Lung (tissue), 12 donors: Measurements from ENCODE around the gene RGS7. TPM values are rescaled to one million over a fixed set of nuclear protein-coding genes. Genes with fewer than 3 reads are reported as not detected.

ENCODE experiments used
- ATAC-seq: fragments of 200-7000 bp; cut with Tn5 transposase; one replicate; pipeline ENCODE4 v1.9.1; 2020; ENCODE audit warnings: moderate number of reproducible peaks; ENCODE audit not compliant: insufficient read depth, low FRiP score
- DNase-seq, 3 donors: peaks; one replicate each; pipeline ENCODE4 v3.0.0-alpha.2; 2013 to 2017
- H3K27ac ChIP-seq, 2 donors: one replicate each; pipeline ENCODE4 v1.5.1; 2013; ENCODE audit warnings: mild to moderate bottlenecking in 2 of 2, moderate library complexity in 2 of 2, control low read depth in 1 of 2, inconsistent platforms in 1 of 2, low read depth in 1 of 2, low read length in 1 of 2
- H3K27me3 ChIP-seq, 3 donors: one replicate each; pipeline ENCODE4 v1.5.1; 2013; ENCODE audit warnings: low read length in 2 of 3; ENCODE audit not compliant: control insufficient read depth in 3 of 3, insufficient read depth in 3 of 3
- H3K36me3 ChIP-seq, 4 donors: one replicate each; pipeline ENCODE4 v1.5.1; 2013; ENCODE audit warnings: low read length in 4 of 4, mild to moderate bottlenecking in 1 of 4, moderate library complexity in 1 of 4; ENCODE audit not compliant: control insufficient read depth in 4 of 4, insufficient read depth in 4 of 4
- H3K4me1 ChIP-seq, 5 donors: one replicate each; pipeline ENCODE4 v1.5.1; 2013; ENCODE audit warnings: low read length in 5 of 5, mild to moderate bottlenecking in 2 of 5, moderate library complexity in 1 of 5; ENCODE audit not compliant: control insufficient read depth in 5 of 5, insufficient read depth in 5 of 5
- H3K4me3 ChIP-seq: one replicate; pipeline ENCODE4 v1.5.1; 2013; ENCODE audit warnings: mild to moderate bottlenecking, control low read depth, moderate library complexity
- H3K9ac ChIP-seq, 2 donors: one replicate each; pipeline ENCODE4 v1.5.1; 2013; ENCODE audit warnings: low read length in 2 of 2, control low read depth in 1 of 2; ENCODE audit not compliant: insufficient read depth in 1 of 2
- H3K9me3 ChIP-seq, 4 donors: one replicate each; pipeline ENCODE4 v1.5.1; 2013; ENCODE audit warnings: low read length in 3 of 4, mild to moderate bottlenecking in 1 of 4, moderate library complexity in 1 of 4; ENCODE audit not compliant: control insufficient read depth in 4 of 4, insufficient read depth in 3 of 4
- WGBS, 2 donors: extraction: QIAGEN DNeasy Blood & Tissue Kit; methylation state at CpG; one replicate each; pipeline ENCODE4 v1.1.7; 2013; 5-methylcytosine and 5-hydroxymethylcytosine counted together
- polyA plus RNA-seq, 2 donors: library from polyadenylated mRNA; stranded (reverse); fragments of 200-250 nt; gene quantifications; one replicate each; pipeline ENCODE4 v1.2.1, GENCODE V29; 2013
- total RNA-seq, 2 donors: library from RNA; depleted of rRNA in 1 of 2; stranded (reverse); fragments of >200 nt in 1 of 2; gene quantifications; one replicate each; pipeline ENCODE4 v1.2.1, GENCODE V29; 2014 to 2021
- TF ChIP-seq, protein P1 (sequence below): IDR thresholded peaks from 2 replicates; pipeline ENCODE4 v1.5.1; 2012; ENCODE audit warnings: mild to moderate bottlenecking; ENCODE audit errors: control extremely low read depth, extremely low read depth
- donor health status: control.
- donor health status: control.
- donor health status: Bipolar disorder and iron deficiency.
- donor health status: healthy.
- donor health status: DM: yes; HTN: yes; CAD: no.

Gene RGS7
- total and polyA plus RNA-seq, 4 donors: 0.06 to 0.25 (median 0.08) TPM; not detected in 1

DNA sequence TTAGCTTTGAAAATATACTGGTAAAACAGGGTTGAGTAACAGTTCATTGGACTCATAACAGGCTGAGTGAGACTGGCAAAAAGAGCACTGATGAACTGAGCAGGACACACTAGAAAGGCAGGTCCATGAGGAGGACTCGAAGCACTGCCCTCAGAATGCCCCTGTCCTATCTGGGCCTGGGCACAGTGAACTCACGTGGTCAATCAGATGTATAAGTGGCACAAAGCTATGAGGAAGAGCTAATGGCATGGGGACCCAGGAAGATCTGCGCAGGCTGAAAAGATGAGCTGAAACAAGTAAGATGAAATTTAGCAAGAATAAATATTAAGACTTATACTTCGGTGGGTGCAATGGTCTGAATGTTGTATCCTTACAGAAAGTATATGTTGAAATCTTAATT is 9.2 kb upstream of the RGS7 start:
- Histone ChIP-seq H3K4me1 (no peaks in the 10 kb centered on the region), H3K36me3 (no peaks in the 10 kb centered on the region), H3K4me3 (no peak overlapping the region), H3K9me3 (peaks cover 0 to 2% (median 0%) of the 10 kb centered on the region in 4 donors), H3K27me3 (no peaks in the 10 kb centered on the region), H3K27ac (no peak overlapping the region), H3K9ac (no peak overlapping the region)
- ATAC-seq (no peak), DNase-seq (no peak)
- TF ChIP-seq, protein P1, sequence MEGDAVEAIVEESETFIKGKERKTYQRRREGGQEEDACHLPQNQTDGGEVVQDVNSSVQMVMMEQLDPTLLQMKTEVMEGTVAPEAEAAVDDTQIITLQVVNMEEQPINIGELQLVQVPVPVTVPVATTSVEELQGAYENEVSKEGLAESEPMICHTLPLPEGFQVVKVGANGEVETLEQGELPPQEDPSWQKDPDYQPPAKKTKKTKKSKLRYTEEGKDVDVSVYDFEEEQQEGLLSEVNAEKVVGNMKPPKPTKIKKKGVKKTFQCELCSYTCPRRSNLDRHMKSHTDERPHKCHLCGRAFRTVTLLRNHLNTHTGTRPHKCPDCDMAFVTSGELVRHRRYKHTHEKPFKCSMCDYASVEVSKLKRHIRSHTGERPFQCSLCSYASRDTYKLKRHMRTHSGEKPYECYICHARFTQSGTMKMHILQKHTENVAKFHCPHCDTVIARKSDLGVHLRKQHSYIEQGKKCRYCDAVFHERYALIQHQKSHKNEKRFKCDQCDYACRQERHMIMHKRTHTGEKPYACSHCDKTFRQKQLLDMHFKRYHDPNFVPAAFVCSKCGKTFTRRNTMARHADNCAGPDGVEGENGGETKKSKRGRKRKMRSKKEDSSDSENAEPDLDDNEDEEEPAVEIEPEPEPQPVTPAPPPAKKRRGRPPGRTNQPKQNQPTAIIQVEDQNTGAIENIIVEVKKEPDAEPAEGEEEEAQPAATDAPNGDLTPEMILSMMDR: no peak
- 86 to 89% methylated on average over 4 of the region's 4 CpGs for WGBS, 2 donors

DNA sequence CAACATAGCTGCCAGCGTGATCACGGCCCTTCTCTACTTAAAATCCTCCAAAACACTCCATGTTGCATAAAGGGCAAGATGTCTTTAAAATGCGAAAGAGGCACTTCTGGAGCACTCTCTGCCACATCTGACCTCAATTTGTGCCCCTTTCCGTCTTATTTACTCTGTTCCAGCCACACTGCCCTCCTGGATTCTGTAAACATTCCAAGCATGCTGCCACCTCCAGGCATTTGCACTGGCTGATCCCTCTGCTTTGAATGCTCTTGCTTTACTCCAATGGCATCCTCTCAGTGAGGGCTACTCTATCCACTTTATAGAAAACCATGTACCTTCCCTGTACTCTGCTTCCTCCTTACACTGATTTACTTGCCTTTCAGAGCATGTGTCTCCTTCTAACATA is 5.3 kb upstream of the RGS7 start:
- H3K36me3 ChIP-seq: no peaks in the 10 kb centered on the region
- peaks cover 0 to 2% (median 0%) of the 10 kb centered on the region in 4 donors for H3K9me3 ChIP-seq
- no peak overlapping the region for H3K4me3 ChIP-seq
- 54 to 74% methylated on average over 4 of the region's 4 CpGs for WGBS, 2 donors
- H3K27ac ChIP-seq: no peak overlapping the region
- H3K9ac ChIP-seq: no peak overlapping the region
- DNase-seq (no peak), ATAC-seq (peak; percentile 53)
- H3K27me3 ChIP-seq: peaks cover 0 to 14% (median 0%) of the 10 kb centered on the region in 3 donors
- TF ChIP-seq, protein P1: no peak
- peaks cover 0 to under 1% (median 0%) of the 10 kb centered on the region in 5 donors for H3K4me1 ChIP-seq

DNA sequence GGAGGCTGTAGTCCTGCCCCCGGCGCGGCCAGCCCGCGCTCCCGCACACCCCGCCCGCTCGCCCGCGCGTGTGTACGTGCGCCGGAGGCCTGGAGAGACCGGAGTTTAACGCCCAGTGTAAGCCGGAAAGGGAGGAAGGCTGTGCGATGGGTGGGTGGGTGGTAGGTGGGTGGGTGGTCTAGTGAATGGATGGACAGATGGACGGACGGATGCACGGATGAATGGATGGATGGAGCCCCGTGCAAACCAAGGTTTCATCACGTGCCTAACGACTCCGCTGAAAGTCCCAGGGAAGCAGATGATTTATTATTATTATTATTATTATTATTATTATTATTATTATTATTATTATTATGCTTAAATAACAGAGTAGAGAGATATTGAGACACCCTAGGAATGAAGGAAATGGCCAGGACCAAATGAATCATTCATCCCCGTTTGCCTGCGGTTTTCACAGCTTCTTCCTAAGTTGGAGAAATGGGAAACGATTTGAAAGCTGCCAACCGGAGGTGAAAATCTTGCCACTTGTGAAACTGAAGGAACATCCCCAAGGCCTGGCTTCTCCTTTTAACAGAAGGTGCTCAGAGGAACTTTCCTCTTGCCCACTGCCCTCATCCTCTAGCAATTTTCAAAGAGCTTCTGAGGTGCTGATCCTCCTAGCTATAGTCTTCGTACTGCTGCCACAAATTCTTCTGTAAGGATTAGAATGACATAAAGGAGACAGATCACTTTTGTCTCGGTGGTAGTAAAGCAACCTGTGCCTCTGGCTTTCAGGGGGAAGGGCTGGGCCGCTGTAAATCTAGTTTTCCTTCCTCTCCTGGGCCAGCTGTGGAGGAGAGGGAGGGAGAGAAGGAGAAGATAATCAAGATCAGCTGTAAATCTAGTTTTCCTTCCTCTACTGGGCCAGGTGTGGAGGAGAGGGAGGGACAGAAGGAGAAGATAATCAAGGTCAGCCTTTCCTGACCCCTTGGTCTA is 648 bp upstream of the RGS7 start:
- Histone ChIP-seq H3K27ac (no peak overlapping the region), H3K36me3 (no peaks in the 10 kb centered on the region), H3K9ac (no peak overlapping the region), H3K9me3 (peaks cover 0 to 2% (median 0%) of the 10 kb centered on the region in 4 donors), H3K4me1 (peaks cover 0 to 9% (median 0%) of the 10 kb centered on the region in 5 donors), H3K27me3 (peaks cover 0 to 31% (median 10%) of the 10 kb centered on the region in 3 donors), H3K4me3 (no peak overlapping the region)
- DNase-seq (peak in 1 of 3 donors; percentile 1), ATAC-seq (no peak)
- WGBS, 2 donors: 8 to 10% methylated on average over 24 to 33 of the region's 33 CpGs
- TF ChIP-seq, protein P1: no peak
